Measurements from ENCODE around the gene FHIT.

- TF ChIP-seq CTCF (conservative IDR thresholded peaks at IDR 0.05; ENCODE audit: low read depth, low read length): no peak
- no peak for TF ChIP-seq RFX5 (IDR thresholded peaks at IDR 0.05; ENCODE audit: low read depth, low read length)
- TF ChIP-seq POLR2A (IDR thresholded peaks at IDR 0.05; ENCODE audit: low read depth, low read length): no peak
- TF ChIP-seq MAZ (IDR thresholded peaks at IDR 0.05; ENCODE audit: borderline replicate concordance, low read depth, low read length): no peak
- no peak for TF ChIP-seq RCOR1 (IDR thresholded peaks at IDR 0.05; ENCODE audit: insufficient replicate concordance, low read length)
- no peak for TF ChIP-seq RAD21 (IDR thresholded peaks at IDR 0.05; ENCODE audit: low read length)
- no peak for TF ChIP-seq CHD1 (IDR thresholded peaks at IDR 0.05; ENCODE audit: low read depth, low read length)
- no peak for TF ChIP-seq MXI1 (IDR thresholded peaks at IDR 0.05; ENCODE audit: borderline replicate concordance, low read depth, low read length)
Observed at GRCh38 chr3:60517134-60517533, 734.1 kb downstream of the FHIT start.
